Bronchial epithelial cell (primary cell): ENCODE measurements around the gene ADGRV1. TPM values are rescaled to one million over a fixed set of nuclear protein-coding genes. Genes with fewer than 3 reads are reported as not detected.

Source experiments
- DNase-seq: peaks from one replicate; pipeline ENCODE4 v3.0.0-alpha.2; 2010; ENCODE audit warnings: low read depth
- FAIRE-seq: peaks from 2 replicates; lab custom pipeline; 2011; peaks lifted over from hg19 to GRCh38; lab: Jason Lieb, UNC
- H3K27me3 ChIP-seq: 2 replicates; pipeline ENCODE4 v1.5.1; 2011; ENCODE audit warnings: low read length; ENCODE audit not compliant: control insufficient read depth, insufficient read depth
- H3K36me3 ChIP-seq: 2 replicates; pipeline ENCODE4 v1.5.1; 2011; ENCODE audit warnings: low read length; ENCODE audit not compliant: control insufficient read depth, insufficient read depth
- H3K4me3 ChIP-seq: 2 replicates; pipeline ENCODE4 v1.5.1; 2011; ENCODE audit warnings: mild to moderate bottlenecking, low read depth, low read length, control low read depth
- total RNA-seq: library from RNA; depleted of rRNA; stranded (reverse); fragments of >200 nt; gene quantifications from 2 replicates; pipeline ENCODE4 v1.2.1, GENCODE V29; 2014
- TF ChIP-seq, protein P1 (sequence below): IDR thresholded peaks from 2 replicates; pipeline ENCODE4 v1.5.1; 2011; ENCODE audit warnings: mild to moderate bottlenecking, moderate library complexity, low read length, control low read depth, inconsistent platforms; ENCODE audit not compliant: insufficient read depth, severe bottlenecking

ADGRV1 gene
- total RNA-seq, 1 donor from 2014 or later, result 1.6 TPM

DNA sequence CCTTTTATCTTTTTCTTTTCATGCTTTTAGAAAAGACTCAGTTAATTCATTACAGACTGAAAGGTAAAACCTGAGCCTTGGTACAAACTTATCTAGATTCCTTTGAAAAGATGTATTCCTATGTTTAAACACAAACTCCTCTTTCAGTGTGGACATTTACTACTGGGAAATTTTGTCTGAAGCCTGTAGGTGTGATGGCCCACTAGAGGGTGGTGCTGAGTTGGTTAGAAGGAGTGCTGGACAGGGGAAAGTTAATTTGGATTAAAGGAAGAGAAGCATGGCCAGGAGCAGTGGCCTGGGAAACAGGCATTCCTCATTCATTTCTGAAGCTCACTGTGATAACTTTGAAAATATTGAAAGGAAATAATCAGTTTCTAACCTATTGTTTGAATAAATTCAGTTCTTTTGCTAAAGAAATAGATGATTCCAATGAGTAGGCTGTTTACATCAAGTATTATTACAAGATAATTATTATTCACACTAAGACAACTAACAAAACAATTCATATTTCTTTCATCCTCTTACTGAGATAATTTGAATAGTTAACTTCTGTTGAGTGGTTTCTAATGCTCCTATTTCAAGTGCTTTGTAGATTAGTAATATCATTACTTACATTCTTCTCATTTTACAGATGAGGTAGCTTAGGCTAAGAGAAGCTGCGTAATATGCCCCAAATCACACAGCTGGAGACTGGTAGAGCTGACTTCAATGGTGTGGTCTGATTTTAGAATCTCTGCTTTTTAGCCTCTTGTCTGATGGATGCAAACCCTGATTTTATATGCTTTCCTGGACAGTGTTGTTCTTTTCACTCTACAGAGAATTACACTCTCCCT, 150.9 kb downstream of the ADGRV1 start:
- H3K4me3 ChIP-seq, result no peak overlapping the region
- H3K27me3 ChIP-seq, result no peaks in the 10 kb centered on the region
- TF ChIP-seq, protein P1, sequence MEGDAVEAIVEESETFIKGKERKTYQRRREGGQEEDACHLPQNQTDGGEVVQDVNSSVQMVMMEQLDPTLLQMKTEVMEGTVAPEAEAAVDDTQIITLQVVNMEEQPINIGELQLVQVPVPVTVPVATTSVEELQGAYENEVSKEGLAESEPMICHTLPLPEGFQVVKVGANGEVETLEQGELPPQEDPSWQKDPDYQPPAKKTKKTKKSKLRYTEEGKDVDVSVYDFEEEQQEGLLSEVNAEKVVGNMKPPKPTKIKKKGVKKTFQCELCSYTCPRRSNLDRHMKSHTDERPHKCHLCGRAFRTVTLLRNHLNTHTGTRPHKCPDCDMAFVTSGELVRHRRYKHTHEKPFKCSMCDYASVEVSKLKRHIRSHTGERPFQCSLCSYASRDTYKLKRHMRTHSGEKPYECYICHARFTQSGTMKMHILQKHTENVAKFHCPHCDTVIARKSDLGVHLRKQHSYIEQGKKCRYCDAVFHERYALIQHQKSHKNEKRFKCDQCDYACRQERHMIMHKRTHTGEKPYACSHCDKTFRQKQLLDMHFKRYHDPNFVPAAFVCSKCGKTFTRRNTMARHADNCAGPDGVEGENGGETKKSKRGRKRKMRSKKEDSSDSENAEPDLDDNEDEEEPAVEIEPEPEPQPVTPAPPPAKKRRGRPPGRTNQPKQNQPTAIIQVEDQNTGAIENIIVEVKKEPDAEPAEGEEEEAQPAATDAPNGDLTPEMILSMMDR, result peak; percentile 70
- FAIRE-seq (no peak), DNase-seq (peak; percentile 47)
- H3K36me3 ChIP-seq, result no peaks in the 10 kb centered on the region

DNA sequence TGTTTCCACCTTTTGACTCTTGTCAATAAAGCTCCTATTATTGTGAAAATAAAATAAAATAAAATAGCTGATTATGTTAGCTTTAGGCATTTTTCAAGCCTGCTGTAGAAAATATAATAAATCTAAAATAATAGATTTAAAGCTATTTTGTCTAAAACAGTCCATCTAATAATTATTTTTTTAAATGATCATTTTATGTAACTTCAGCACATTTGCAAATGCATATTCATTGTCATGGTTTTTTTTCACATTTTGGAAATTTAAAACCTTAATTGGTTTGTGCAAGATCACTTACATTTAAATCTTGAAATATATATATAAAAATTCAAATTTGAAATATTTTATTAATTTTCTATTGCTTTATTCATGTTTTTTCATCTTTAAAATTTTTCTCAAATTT, 159.8 kb downstream of the ADGRV1 start:
- Histone ChIP-seq H3K27me3 (no peaks in the 10 kb centered on the region), H3K36me3 (no peaks in the 10 kb centered on the region), H3K4me3 (no peak overlapping the region)
- no peak for DNase-seq
- no peak for FAIRE-seq
- TF ChIP-seq, protein P1, result no peak

DNA sequence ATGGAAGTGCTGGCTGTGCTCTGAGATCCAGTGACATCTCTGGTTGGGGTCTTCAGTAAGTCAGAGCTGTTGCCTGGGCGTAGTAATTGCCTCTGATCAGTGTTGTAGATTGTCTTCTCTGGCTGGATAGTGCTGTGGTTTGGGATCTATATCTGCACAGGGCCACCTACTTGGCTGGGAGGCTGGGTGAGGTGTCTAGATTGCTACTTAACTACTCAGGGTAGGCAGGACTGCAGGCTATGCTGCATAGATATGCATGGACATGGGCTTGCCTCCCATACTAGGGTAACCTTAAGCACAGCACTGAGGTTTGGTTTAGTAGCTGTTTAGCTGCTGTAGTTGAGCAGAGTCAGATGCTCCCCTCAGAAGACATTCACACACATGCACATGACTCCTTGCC, 181.0 kb downstream of the ADGRV1 start:
- Histone ChIP-seq H3K36me3 (no peaks in the 10 kb centered on the region), H3K4me3 (no peak overlapping the region), H3K27me3 (no peaks in the 10 kb centered on the region)
- DNase-seq (no peak), FAIRE-seq (peak; percentile 36)
- TF ChIP-seq, protein P1, result no peak

DNA sequence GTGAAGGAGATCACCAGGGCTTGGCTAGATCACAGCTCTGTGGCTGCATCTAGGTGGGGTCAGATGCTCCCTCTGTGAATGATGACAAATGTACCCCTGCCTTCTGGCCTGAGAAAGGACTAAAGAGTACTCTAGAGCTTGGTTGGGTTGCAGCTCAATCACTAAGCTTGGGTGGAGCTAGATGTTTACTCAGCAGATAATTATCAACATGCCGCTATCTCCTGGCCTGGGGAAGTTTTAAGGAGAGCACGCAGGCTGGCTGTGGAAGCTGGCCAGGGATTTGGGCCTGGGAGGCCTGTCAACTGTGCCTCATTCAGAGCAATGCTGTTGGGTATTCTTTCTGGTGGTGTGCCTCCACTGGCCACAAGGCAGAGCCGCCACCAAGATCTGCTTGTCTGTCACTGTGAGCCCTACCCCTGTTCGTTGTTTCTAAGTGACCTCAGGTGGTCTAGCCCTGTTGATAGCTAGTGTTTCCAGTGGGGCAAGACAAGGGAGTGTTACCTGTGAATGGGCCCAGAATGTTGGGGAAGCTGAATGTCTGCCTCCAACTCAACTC, 181.7 kb downstream of the ADGRV1 start:
- Histone ChIP-seq H3K27me3 (no peaks in the 10 kb centered on the region), H3K4me3 (no peak overlapping the region), H3K36me3 (no peaks in the 10 kb centered on the region)
- FAIRE-seq (no peak), DNase-seq (no peak)
- TF ChIP-seq, protein P1, result no peak

DNA sequence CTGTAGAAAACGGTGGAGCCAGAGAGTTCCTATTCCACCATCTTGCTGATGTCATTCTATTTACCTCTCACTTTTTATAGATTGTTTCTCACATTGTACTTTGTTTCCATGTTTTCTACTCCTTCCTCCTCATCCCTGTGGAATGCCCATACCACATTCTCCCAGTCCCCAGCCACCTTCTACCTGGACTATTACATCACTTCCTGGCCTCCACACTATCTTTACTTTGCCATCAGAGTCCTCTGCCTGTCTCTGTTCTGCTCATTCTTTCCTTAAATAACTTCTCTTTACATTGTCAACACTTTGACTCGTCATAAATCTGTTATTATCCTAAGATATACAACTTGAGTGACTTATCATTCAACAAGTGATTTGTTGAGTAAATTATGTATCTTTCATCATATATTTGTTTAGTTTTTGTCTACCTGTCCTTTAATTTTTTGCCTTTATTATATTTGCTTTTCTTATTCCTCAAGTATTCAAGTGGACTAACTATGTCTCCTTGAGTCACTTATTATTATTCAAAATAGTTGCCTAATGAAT, 182.5 kb downstream of the ADGRV1 start:
- DNase-seq, result no peak
- TF ChIP-seq, protein P1, result no peak
- no peak overlapping the region for H3K4me3 ChIP-seq
- no peak for FAIRE-seq
- no peaks in the 10 kb centered on the region for H3K27me3 ChIP-seq
- no peaks in the 10 kb centered on the region for H3K36me3 ChIP-seq
